MV-4-11 (cell line): ENCODE data around the gene PFKFB4.
"Not testable (repeated sequence)": the region's sequence is repeated elsewhere in the genome, so short reads cannot be mapped to it uniquely, and the experiment has no call there.

ENCODE experiments used
- DNase-seq: peaks from one replicate; lab custom pipeline; 2025; lab: John Stamatoyannopoulos, UW

Gene PFKFB4

DNA sequence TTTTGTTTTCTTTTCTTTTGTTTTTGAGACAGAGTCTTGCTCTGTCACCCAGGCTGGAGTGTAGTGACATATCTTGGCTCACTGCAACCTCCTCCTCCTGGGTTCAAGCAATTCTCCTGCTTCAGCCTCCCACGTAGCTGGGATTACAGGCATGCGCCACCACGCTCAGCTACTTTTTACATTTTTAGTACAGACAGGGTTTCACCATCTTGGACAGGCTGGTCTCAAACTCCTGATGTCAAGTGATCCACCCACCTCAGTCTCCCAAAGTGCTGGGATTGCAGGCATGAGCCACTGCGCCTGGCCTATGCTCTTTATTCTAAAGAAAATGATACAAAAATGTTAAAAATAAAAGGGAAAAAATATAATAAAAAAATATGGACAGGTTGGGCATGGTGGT lies 25.9 kb downstream of the PFKFB4 start:
- not testable (repeated sequence) for DNase-seq

DNA sequence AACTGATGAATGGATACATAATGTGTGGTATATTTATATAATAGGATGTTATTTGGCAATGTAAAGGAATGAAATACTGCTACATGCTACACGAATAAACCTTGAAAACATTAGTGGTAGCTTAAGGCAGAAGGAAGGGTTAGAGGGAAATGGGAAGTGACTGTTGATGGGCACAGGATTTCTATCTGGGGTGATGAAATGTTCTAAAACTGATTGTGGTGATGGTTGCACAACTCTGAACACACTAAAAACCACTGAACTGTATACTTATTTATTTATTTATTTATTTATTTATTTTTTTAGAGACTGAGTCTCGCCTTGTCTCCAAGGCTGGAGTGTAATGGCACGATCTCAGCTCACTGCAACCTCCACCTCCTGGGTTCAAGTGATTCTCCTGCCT lies 27.8 kb downstream of the PFKFB4 start:
- peak; percentile 89 for DNase-seq

DNA sequence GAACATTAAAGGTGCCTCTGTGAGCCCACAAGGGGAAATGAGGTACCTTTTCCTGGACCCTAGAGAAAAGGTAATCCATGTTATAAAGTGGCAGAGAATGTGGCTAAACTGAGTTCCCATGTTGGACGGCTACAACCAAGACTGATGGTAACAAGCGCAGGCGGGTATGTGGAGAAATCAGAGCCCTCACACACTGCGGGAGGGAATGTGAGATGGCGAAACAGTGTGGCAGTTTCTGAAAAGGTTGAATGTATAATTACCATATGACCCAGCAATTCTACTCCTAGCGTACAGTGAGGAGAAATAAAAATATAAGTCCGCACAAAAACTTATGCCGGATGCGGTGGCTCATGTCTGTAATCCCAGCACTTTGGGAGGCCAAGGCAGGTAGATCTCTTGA lies 28.6 kb downstream of the PFKFB4 start:
- DNase-seq: peak; percentile 67

DNA sequence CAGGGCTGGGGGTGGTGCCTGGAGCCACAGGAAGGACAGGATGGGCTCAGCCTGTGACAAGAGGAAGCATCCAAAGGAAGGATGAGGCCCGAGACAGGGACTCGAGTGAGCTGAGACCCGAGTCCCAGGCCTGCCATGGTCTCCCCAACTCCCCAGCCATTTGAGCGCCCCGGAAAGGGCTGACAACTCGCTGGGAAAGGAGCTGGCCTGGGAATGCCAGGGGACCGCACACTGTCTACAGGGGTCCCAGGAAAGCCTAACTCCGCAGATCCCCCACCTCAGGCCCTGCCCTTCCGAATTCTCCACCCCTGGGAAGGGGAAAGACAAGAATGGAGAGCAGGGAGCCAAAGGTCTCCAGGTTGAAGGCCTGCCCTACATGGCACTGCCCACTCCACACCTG lies 31.6 kb downstream of the PFKFB4 start:
- DNase-seq: no peak

DNA sequence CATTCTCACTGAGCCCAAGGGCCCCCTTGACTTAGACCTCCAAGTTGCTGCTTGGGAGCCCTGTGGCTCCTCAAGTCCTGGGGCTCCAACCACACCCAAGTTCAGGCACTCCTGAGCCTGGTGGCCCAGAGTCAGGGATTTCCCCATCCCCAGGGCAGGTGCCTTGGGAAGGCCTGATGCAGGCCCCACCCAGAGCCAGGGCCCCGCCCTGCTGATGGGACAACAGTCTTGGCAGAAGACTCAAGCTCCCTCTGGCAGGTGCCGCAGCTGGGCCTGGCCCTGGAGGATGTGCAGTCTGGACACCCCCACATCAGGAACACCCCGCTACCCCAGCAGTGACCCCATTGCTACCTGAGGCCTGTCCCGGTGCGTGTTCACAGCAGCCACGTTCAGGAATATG lies 35.0 kb downstream of the PFKFB4 start:
- no peak for DNase-seq

DNA sequence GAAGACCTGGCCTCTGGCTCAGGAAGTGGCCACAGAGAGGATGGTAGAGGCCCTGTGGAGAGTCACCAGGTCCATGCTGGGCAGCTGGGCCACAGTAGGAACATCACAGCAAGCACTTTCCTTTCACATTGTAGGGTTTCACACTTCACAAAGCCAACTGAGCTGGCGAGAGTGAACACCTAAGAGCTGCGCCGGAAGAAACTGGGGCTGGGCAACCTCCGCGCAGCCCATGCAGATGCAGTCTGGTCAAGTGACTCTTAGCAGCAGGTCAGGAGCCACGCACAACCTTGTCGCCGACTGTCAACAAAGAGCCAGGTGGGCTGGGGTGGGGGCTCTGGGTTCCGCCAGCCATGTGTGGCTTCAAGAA lies 37.3 kb downstream of the PFKFB4 start:
- no peak for DNase-seq

DNA sequence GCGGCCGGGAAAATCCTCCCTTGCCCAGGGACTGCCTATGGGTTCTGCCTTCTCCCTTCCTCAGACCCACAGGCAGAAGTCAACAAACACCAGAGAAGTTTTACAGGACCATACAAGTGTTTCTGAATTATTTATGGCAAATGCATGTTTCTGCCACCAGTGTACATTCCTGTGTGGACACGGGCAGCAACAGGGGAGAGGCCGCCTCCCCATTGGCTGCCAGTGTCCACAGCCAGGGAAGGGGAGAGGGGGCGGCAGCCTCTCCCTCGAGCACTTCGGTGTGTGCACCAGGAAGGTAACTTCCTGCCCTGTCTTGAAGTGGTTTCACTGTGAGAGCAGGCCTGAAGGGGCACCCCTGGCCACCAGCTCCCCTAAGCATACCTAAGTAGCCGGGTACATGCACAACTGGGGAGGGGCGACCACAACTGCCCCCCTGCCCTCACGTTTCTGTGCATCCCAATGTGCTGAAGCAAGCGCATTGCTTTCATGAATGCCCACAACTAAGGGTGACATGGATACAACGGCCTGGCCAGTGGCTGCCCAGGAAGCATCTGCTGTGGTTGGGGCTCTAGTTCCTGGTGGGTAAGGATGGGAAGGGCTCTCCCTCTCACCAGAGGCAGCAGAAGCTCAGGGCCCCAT lies 37.8 kb downstream of the PFKFB4 start:
- DNase-seq: peak; percentile 20

DNA sequence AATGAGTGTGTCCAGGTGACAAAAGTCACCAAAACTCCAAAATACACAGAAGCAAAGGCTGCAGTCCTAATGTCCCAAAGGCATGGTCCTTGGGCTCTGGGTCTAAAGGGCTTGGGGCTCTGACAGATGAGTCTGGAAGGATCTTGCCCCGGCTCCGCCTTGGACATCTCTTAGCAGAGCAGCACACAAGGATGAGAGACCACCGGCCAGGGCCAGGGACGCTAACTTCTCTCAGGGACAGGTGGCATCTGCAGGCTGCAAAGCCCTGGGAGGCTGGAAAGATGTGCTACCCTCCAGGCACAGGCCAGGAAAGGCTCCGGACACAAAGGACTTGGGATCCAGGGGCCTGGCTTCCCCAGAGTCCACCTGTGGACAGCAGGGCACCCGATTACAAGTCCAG lies 38.5 kb downstream of the PFKFB4 start:
- no peak for DNase-seq

DNA sequence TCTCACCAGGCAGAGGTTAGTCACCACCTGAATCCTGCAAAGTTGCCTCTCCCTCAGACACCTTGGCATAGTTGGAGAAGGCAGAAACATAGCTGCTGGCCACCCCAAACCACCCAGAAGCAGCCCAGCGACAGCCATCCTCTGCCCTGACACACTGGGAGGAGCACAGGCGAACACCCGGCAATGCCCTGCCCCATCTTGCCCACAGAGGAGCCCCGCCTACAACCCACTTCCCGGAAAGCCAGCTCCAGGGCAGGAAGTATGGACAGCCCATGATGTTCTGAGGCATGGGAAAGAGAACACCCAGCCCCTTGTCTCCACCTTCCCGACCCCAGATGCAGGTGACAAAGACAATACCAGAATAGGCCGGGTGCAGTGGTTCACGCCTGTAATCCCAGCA lies 40.0 kb downstream of the PFKFB4 start:
- DNase-seq: no peak

DNA sequence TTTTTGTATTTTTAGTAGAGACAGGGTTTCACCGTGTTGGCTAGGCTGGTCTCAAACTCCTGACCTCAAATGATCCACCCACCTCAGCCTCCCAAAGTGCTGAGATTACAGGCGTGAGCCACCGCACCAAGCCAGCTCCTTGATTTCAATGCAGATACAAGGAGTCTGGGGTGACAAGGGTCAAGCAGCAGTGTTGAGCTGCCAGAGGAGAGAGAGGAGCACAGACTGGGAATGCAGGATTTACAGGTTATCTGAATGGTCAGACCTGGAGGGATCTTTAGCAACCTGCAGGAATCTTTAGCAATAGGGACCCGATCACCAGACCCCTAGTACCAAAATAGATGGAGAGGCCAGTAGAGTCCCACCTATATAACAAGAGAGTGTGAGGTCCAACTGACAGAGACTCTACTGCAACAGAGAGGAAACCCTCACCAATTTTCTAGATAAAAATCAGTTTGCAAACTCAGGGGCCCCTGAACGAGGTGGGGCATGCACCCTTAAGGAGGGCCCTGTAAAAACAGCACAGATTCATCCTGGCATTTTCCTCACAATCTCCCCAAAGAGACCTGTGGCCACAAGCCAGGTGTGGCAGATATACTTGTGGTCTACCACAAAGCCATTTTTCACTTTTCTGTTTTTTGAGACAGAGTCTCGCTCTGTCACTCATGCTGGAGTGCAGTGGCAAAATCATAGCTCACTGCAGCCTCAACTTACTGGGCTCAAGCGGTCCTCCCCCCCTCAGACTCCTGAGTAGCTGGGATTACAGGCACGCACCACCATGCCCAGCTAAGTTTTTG lies 42.0 kb downstream of the PFKFB4 start:
- no peak for DNase-seq

DNA sequence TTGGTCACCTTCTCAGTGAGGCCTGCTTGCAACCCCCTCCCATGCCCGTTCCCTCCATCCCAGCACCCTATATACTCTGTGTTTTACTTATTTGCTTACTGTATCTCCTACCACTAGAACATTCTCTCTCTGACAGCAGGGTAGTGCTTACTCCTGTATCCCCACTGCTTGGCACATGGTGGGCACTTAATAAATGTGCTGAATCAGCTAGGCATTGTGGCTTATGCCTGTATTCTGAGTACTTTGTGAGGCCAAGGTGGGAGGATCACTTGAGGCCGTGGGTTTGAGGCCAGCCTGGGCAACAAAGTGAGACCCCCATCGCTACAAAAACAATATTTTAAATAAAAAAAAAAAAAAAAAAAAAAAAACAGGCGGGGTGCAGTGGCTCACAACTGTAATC lies 45.1 kb downstream of the PFKFB4 start:
- no peak for DNase-seq

DNA sequence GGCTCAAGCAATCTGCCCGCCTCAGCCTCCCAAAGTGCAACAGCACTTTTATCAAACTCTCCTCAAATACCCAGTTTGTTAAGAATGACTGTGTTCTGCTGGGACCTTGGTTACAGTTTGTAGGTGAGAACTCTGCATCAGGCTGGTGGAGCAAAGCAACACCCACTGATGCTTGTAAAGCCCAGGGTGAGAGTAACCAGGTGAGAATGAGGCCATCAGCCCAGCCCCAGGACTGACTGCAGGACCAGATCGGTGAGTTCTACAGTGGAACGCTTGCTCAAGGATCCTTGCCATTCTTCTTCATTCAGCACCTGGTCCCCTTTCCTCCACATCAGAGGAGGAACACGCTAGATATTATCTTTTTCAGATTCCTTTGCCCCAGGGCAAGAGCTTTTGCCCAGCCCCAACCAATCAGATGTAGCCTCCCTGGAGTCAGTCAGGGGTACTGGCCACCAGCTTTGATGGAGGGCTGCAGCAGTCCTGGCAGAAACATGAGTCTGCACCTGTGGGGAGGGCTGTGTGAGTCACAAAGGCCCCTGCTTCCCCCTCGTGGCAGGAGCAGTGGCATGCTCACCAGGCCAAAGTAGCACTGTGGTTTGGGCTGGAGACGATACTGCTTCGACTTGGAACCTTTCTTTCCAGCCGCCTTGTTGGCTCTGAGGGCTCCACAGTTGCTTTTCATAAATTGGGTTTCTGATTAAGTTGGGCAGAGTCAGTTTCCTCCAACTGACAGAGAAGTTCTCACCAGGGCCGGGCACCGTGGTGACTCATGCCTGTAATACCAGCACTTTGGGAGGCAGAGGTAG lies 49.1 kb downstream of the PFKFB4 start:
- DNase-seq: peak; percentile 71

DNA sequence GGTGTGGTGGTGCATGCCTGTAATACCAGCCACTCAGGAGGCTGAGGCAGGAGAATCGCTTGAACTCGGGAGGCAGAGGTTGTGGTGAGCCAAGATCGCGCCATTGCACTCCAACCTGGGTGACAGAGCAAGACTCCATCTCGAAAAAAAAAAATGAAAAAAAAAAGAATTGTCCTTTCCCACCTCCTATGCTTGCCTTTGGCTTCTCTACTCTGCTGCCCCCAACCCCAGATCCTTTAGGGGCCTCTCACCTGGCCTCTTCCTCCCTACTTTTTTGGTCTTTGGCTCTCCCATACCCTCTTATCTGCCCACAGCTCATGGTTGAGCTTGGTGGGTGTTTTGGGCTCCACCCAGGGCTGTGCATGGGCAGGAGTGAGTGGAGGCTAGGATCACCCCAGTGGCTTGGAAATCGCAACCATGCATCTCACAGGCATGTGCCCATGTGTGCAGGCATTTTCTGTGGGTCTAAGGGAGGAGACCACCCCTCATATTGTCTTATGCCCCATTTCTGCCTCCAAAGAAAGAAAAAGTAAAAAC lies 50.6 kb downstream of the PFKFB4 start:
- no peak for DNase-seq

DNA sequence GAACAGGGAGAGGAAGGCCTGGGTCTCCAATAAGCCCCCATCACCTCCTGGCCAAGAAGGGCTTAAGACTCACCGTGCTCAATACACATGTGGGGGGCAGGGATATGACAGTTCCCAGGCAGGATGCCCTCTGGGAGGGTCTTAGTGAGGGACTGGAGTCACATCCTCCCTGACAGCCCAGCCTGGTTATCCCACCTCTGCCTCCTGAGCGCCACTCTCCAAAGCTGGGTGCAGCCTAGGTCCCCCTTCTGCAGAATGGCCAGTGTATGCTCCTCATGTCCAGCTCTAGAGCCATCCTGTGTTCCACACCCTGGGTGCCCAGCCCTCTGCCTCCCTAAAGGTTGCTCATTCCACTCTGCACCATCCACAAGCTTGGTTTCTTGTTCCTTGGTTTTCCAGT lies 51.5 kb downstream of the PFKFB4 start:
- DNase-seq: no peak

DNA sequence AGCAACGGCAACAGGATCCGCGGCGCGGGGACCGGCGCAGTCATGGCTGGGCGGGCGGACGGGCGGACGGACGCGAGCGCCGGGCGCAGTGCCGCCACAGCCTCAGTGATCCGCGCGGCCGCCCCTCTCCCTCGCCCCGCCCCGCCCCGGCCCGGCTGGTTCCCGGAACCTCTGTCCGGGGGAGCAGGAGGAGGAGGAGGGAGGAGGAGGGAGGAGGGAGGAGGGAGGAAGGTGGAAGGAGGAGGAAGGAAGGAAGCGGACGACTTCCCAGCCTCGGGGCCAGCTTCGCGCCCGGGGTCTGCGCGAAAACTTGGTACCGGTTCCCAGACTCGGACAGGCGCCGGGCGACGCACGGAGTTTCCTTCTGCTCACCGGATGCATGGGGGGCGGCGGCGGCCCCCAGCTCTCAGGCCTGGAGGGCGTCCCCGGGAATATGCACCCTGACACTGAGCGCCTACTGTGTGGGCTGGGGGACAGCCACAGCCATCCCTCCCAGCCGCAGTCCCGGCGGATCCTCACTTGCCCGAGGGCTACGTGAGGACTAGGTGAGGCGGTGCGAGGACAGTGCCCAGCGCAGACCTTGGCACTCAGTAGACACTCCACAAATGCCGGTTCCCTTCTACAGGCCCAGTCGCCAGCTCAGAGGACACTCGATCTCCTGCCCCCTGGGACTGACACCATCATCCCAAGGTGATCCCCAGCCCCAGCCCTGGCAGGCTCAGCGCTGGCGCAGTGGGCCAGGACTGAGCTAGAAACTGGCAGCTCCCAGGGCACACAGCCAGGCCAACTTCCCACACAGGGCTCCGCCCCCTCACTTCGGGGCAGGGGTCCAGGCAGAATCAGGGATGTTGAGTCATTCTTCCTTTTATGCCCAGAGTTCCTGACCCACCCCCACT lies 52.3 kb downstream of the PFKFB4 start, which contains the start of gene SHISA5:
Gene SHISA5, minus strand, starts transcription at position 124 of the 896 bp plus-strand sequence. Its CDS starts 80 bp downstream, at position 44.
- peak; percentile 5 for DNase-seq

DNA sequence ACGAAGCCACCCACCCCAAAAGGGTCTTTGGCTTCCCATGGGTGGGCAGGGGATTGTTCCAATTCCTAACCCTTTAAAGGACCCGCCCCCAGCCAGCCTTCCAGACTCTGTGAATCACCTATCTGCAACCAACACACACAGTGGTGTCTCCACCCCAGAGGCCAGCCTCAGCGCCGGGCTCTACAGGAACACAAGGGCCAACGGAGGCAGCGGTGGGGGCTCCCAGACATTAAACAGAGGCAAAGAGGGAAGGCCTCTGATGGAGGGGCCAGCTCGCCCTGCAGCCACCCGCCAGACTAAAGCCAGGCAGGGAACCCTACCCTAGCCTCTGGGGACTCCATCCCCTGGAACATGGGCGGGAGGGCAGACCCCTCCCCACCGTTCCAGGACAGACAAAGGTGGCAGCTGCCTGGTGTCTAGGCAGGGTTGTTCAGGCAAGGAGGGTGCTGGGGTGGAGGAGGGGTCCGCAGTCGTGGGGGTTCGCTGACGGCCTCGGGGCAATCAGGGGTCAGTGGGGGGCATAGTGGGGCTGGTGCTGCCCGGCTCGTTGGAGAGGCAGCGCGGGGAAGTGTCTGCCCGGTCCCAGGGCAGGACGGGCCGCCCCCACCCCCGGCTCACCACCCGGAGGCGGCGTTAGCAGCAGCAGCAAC lies 53.1 kb downstream of the PFKFB4 start:
- DNase-seq: no peak

DNA sequence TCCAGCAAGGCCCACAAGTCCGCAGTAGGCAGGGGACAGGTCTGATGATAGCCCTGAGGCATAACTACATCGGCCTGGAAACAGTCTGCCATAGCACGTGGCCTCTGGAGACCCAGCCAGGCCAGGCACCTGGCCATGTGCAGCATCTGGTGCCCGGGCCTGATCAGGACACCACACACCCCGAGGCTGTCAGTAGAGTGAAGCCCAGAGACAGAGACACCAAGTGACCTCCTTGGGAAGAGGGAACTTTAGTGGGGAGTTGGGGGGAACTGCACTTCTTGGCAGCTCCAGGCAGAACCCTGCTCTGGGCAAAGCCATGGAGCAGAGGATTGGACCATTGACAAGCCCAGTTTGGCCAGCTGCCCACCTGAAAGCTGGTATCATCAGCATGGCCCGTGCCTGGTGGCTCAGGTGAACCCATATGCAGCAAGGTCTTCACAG lies 53.9 kb downstream of the PFKFB4 start:
- DNase-seq: no peak

DNA sequence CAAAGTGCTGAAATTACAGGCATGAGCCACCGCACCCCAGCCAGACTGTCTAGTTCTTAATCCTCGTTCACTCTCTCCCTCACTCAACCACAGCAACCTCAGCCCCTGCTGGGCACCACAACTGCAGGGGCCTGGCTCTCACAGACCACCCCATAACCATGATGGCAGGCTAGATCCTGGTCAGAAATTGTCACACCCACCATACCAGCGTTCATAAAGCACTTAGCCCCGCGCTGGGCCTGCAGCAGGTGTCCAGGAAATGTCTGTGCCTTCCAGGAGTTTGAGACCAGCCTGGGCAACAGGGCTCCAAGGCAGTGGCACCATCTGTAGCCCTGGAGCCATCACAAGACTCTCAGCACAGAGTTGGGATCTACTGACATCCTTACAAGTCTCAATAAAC lies 54.5 kb downstream of the PFKFB4 start:
- DNase-seq: no peak

DNA sequence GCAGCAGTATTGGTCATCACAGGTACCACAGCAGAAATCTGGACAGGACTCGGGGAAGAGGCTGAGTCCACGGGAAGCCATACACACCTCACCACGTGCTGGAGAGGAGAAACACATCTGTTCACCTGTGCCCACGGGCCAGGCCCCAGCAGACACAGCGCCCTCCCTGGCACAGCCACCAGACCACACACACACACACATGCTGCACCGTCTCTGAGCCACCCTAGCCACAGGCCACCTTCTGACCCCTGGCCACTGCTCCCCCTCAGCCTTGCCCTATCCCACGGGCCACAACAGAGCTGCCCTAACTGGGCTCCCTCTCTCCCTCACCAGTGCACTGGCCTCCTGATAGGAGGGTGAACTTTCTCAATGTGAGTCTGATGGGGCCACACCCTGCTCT lies 55.4 kb downstream of the PFKFB4 start:
- no peak for DNase-seq

DNA sequence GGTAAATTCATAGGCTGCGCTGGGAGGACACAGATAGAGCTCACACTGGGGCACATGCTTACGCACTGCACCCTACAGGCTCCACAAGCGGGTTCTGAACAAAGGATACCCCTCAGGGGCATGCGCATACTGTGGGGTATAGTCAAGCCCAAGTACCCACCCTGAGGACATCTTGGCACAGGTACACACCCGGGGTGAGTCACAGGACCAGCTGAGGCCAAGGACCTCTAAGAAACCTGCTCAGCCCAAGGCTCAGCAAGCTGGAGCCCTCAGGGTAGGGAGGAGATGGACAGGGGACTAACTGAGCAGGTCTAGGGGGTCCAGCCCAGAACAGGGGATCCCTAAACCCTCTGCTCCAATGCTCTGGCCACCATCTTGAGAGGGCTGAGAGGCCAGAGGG lies 55.9 kb downstream of the PFKFB4 start:
- no peak for DNase-seq

DNA sequence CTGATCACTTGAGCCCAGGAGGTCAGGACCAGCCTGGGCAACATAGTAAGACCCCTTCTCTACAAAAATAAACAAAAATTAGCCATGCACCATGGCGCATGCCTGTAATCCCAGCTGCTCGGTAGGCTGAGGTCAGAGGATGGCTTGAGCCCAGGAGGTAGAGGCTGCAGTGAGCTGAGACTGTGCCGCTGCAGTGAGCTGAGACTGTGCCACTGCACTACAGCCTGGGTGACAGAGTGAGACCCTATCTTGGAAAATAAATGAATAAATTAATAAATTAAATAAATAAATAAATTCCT lies 63.5 kb downstream of the PFKFB4 start:
- DNase-seq: no peak
